ENCODE measurements around the gene HAS3. TPM values are rescaled to one million over a fixed set of nuclear protein-coding genes. Genes with fewer than 3 reads are reported as not detected.
A peak's percentile ranks its signal among the peaks of the same experiment; 100 is the strongest.

The HAS3 gene
- total RNA-seq, 4 donors from 2014 or later, result 0.78 to 3.3 (median 1.2) TPM

DNA sequence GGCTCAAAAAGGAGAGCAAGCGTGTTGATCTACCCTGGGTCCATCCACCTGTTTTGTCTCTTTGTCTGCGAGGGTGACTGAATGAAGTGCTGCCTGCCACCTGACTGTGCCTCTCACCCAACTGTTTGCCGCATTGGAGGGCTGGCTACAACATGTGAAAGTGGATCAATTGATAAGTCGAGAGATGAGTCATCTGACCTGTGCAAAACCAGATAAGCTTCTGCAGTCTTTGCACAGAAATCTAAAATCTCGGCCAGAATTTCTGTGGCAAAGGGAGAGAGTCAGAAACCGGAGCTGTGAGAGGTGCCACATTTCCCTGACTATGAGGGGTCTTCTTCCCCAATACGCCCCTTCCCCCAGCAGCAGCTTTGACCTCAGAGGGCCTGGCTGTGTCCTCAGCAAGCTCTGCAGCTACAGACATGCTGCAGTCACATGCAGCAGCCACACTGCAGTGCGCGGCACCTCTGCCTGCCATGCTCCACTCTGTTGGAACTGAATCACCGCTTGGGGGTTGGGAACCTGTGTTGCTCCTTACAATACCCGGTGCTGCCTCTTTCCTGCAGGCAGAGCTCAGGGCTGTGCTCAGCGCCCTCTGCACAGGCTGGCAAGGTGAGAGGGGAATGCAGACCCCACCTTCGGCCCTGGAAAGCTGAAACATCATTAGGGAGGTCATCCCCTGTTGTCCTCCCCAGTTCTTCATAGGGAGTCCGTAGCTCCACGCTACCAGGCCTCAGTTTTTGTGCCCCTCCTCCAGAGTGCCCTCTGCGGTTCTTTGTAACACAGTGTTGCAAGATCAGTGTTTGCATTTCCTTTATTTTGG is 16.2 kb upstream of the HAS3 start:
- Histone ChIP-seq H3K4me1 (peaks cover 0 to 2% (median 2%) of the 10 kb centered on the region in 3 donors), H3K4me3 (no peak overlapping the region), H3K27ac (no peak overlapping the region), H3K27me3 (no peaks in the 10 kb centered on the region), H3K36me3 (peaks cover 0 to 20% of the 10 kb centered on the region in 2 donors), H3K9me3 (no peaks in the 10 kb centered on the region)
- WGBS, 2 donors (ENCODE audit: low coverage in 1 of 2), result 67 to 70% methylated on average over 2 to 12 of the region's 16 CpGs
- TF ChIP-seq EP300 (IDR thresholded peaks at IDR 0.05), result no peak
- TF ChIP-seq POLR2AphosphoS5 (IDR thresholded peaks at IDR 0.05), result no peak
- TF ChIP-seq POLR2A (IDR thresholded peaks at IDR 0.05), result no peak
- TF ChIP-seq, protein P1, sequence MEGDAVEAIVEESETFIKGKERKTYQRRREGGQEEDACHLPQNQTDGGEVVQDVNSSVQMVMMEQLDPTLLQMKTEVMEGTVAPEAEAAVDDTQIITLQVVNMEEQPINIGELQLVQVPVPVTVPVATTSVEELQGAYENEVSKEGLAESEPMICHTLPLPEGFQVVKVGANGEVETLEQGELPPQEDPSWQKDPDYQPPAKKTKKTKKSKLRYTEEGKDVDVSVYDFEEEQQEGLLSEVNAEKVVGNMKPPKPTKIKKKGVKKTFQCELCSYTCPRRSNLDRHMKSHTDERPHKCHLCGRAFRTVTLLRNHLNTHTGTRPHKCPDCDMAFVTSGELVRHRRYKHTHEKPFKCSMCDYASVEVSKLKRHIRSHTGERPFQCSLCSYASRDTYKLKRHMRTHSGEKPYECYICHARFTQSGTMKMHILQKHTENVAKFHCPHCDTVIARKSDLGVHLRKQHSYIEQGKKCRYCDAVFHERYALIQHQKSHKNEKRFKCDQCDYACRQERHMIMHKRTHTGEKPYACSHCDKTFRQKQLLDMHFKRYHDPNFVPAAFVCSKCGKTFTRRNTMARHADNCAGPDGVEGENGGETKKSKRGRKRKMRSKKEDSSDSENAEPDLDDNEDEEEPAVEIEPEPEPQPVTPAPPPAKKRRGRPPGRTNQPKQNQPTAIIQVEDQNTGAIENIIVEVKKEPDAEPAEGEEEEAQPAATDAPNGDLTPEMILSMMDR (IDR thresholded peaks at IDR 0.05), result no peak
- ATAC-seq, result peak; percentile 34

DNA sequence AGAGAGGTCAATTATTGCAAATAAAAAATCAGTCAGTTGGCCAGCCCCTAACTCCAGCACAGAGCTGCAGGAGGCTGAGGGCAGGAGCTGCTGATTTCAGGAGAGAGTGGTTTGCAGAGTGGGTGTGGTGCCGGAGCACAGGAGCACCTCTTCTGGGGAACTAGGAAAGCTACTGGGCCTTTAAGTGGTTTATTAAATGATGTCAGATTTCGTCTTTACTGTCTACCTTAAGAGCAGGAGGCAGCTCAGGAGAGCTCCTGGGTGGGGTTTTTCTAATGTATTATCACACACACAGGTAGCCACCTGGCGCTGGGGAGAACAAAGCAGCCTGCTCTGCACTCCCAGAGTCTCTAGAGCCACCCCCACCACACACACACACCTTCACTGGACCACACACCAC is 11.5 kb upstream of the HAS3 start:
- no CpG with 5 or more reads among the region's 3 CpGs for WGBS, 2 donors (ENCODE audit: low coverage in 1 of 2)
- Histone ChIP-seq H3K27me3 (peaks cover 3% of the 10 kb centered on the region), H3K4me3 (no peak overlapping the region), H3K36me3 (no peaks in the 10 kb centered on the region), H3K27ac (no peak overlapping the region), H3K9me3 (no peaks in the 10 kb centered on the region), H3K4me1 (no peaks in the 10 kb centered on the region)
- TF ChIP-seq EP300 (IDR thresholded peaks at IDR 0.05) (no peak), POLR2A (IDR thresholded peaks at IDR 0.05) (no peak), POLR2AphosphoS5 (IDR thresholded peaks at IDR 0.05) (no peak)
- TF ChIP-seq, protein P1 (IDR thresholded peaks at IDR 0.05), result no peak
- no peak for ATAC-seq

DNA sequence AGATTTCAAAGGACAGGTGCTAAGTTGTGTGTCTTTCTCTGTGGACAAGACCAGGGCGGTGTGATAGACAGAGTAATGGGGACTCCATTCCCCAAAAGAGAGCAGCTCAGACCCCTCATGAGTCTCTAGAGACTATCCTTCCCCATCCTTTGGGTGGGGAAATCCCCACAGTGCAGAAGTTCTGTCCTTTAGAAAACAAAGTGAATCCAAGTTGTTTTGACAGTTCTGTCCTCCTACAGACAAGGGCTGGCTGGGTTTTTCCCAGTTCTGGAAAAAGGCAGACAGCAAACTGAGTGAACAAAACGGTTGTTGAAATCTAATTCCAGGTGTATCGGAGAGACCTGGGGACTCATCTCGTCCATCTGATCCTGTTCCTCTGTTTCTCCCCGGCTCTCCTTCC is 11.0 kb upstream of the HAS3 start:
- TF ChIP-seq EP300 (IDR thresholded peaks at IDR 0.05) (no peak), POLR2A (IDR thresholded peaks at IDR 0.05) (no peak), POLR2AphosphoS5 (IDR thresholded peaks at IDR 0.05) (no peak)
- TF ChIP-seq, protein P1 (IDR thresholded peaks at IDR 0.05), result no peak
- 52 to 62% methylated on average over 4 to 5 of the region's 5 CpGs for WGBS, 2 donors (ENCODE audit: low coverage in 1 of 2)
- no peak overlapping the region for H3K27ac ChIP-seq
- no peak for ATAC-seq
- no peaks in the 10 kb centered on the region for H3K36me3 ChIP-seq
- H3K9me3 ChIP-seq, result no peaks in the 10 kb centered on the region
- H3K27me3 ChIP-seq, result peaks cover 3% of the 10 kb centered on the region
- H3K4me3 ChIP-seq, result no peak overlapping the region
- H3K4me1 ChIP-seq, result no peaks in the 10 kb centered on the region

DNA sequence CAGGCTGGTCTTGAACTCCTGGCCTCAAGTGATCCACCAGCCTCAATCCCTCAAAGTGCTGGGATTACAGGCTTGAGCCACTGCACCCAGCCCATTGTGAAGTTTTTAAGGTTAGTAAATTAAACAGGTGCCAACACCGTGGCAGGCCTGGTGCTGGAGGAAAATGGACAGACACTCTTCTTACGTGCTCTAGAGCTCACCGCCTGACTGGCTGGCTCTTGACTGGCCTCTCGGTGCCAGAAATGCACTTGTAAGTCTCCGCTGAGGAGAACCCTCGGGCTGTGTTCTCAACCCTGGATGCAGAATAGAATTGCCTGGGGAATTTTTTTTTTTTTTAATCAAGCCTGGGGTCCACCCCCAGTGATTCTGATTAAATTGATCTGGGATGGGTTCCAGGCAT is 10.3 kb upstream of the HAS3 start:
- Histone ChIP-seq H3K36me3 (no peaks in the 10 kb centered on the region), H3K27ac (no peak overlapping the region), H3K9me3 (no peaks in the 10 kb centered on the region), H3K4me1 (no peaks in the 10 kb centered on the region), H3K27me3 (peaks cover 3% of the 10 kb centered on the region), H3K4me3 (no peak overlapping the region)
- TF ChIP-seq, protein P1 (IDR thresholded peaks at IDR 0.05), result no peak
- TF ChIP-seq POLR2AphosphoS5 (IDR thresholded peaks at IDR 0.05) (no peak), EP300 (IDR thresholded peaks at IDR 0.05) (no peak), POLR2A (IDR thresholded peaks at IDR 0.05) (no peak)
- ATAC-seq, result no peak
- 72 to 78% methylated on average over 5 of the region's 6 CpGs for WGBS, 2 donors (ENCODE audit: low coverage in 1 of 2)
